CD4-positive, alpha-beta T cell treated with Interleukin-12 subunit alpha and Interleukin-12 subunit beta, for 1 hour (primary cell): ENCODE results near the gene POLR2I.
A peak's percentile ranks its signal among the peaks of the same experiment; 100 is the strongest.

Experiments
- DNase-seq: peaks from one replicate; pipeline ENCODE4 v3.0.0-alpha.2; 2020

Gene POLR2I

GRCh38 chr19:36131221-36131620 is 16.5 kb upstream of the POLR2I start:
- peak; percentile 32 for DNase-seq

- DNase-seq, result no peak
Observed at GRCh38 chr19:36128392-36128736, 13.7 kb upstream of the POLR2I start.

- no peak for DNase-seq
Observed at GRCh38 chr19:36125557-36125956, 10.9 kb upstream of the POLR2I start.

- DNase-seq, result no peak
Observed at GRCh38 chr19:36121486-36122124, 6.9 kb upstream of the POLR2I start.

- DNase-seq, result no peak
Observed at GRCh38 chr19:36120984-36121358, 6.3 kb upstream of the POLR2I start.

GRCh38 chr19:36120092-36120983 is 5.7 kb upstream of the POLR2I start:
- no peak for DNase-seq

GRCh38 chr19:36116344-36116637 is 1.6 kb upstream of the POLR2I start:
- DNase-seq, result no peak

- DNase-seq, result peak; percentile 91
Observed at GRCh38 chr19:36115453-36116343, 1.0 kb upstream of the POLR2I start, which contains the start of gene TBCB. Gene TBCB, plus strand, starts transcription at chr19:36115468. Its CDS starts 93 bp downstream, at chr19:36115561.

- peak; percentile 23 for DNase-seq
Observed at GRCh38 chr19:36113894-36114720, 568 bp downstream of the POLR2I start.

GRCh38 chr19:36113425-36113824 is 1.2 kb downstream of the POLR2I start:
- no peak for DNase-seq

- DNase-seq, result no peak
Observed at GRCh38 chr19:36112678-36113077, 2.0 kb downstream of the POLR2I start.

GRCh38 chr19:36111200-36111539 is 3.5 kb downstream of the POLR2I start:
- no peak for DNase-seq

- no peak for DNase-seq
Observed at GRCh38 chr19:36110487-36111199, 4.0 kb downstream of the POLR2I start, which contains the start of gene OVOL3. Gene OVOL3, plus strand, starts transcription at chr19:36111143. Its CDS starts 60 bp downstream, at chr19:36111203.

- DNase-seq, result no peak
Observed at GRCh38 chr19:36108684-36109083, 6.0 kb downstream of the POLR2I start.

- no peak for DNase-seq
Observed at GRCh38 chr19:36106991-36107390, 7.7 kb downstream of the POLR2I start.

- no peak for DNase-seq
Observed at GRCh38 chr19:36106441-36106840, 8.2 kb downstream of the POLR2I start.

- no peak for DNase-seq
Observed at GRCh38 chr19:36103842-36104552, 10.7 kb downstream of the POLR2I start.

- DNase-seq, result no peak
Observed at GRCh38 chr19:36103040-36103626, 11.5 kb downstream of the POLR2I start.

- DNase-seq, result no peak
Observed at GRCh38 chr19:36101550-36102327, 12.9 kb downstream of the POLR2I start.

GRCh38 chr19:36100476-36100875 is 14.2 kb downstream of the POLR2I start:
- DNase-seq, result no peak
